RKO (cell line): Measurements from ENCODE around the gene VWA8.
"Not testable (repeated sequence)": the region's sequence is repeated elsewhere in the genome, so short reads cannot be mapped to it uniquely, and the experiment has no call there.

Source experiments
- DNase-seq: peaks from one replicate; pipeline ENCODE4 v3.0.0-alpha.2; 2016; ENCODE audit warnings: low spot score

Gene VWA8

DNA sequence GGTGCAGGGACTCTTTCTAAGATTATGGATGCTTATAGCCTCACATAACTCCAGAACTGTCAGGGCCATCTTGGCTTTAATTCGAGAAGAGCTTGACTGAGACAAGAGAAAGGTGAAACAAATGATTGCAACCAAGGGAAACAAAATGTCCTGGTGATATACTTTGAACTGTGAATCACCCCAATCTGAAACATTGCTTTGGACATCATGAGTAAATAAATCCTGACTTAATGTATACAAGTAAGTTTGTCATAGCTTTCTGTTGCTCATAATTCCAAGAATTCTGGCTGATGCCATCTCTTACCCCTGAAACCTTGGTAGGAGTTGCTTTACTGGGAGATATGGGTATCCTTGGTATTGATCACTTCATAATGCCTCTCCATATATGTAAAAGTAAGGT, 5.8 kb upstream of the VWA8 start:
- peak; percentile 26 for DNase-seq

DNA sequence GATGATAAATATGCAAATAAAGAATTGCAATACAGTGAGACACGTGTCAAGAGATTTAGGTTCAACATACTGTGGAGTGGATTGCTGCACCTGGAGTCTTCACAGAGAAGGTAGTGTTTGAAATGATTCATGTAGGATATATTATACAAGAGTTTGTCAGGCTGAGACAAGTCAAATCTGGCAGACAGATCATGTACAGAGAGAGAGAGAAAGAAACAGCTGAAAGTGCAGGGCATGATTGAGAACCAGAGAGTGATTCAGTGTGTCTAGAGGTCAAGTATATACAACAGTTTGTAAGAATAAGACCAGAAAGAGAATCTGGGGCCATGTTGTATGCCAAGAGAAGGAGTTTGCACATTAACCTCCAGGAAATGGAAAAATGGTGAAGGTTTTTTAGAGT, 2.1 kb upstream of the VWA8 start:
- no peak for DNase-seq

DNA sequence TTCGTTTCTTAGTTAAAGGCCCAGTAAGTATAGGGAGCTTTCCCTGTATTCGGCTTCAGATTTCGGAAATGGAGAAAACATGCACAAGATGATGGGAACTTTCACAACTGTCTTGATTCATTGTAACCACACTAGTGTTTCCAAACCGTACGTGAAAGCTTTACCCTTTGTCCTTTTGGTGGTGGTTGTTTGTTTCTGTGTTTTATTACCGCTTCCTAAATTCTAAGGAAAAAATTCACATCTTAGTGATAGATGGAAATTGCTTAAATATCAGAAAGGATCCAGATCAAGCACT, 504 bp upstream of the VWA8 start:
- DNase-seq, result no peak

DNA sequence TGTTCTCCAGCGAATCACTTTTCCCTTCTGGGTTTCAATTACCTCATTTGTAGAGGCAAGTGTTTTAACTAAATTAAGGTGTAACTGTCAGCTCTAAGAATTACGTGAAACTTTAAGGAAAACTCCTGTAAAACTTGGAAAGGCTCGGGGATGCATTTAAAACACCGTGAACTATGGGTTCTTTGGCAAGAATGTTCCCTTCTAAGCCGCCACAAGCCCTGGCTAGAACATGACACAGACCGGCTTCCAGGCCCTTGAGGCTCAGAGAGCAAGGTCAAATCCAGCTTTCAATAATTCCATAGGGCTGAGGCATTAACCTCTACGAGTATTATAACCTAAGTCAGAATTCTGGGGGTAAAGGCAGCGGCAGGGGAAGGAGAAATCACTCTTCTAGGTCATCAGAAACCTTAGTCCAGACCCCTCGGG, 685 bp downstream of the VWA8 start:
- peak; percentile 75 for DNase-seq

DNA sequence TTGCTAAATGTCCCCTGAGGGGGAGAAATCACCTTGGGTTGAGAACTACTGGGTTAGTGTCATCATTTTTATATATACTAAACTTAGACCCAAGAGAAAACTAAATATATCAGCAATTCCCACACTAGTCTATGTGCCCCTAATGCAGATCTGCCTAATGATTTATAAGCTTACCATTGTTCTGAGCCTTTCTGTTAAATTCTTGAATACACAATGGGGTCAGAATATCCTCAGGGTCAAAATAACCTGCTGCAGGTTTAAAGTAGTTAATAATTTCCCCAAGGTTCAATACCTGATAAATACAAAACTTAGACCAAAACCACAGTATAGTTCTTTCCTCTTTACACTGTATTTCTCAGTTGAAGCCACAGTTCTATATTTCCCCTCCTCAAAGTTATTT, 4.6 kb downstream of the VWA8 start:
- DNase-seq, result no peak

DNA sequence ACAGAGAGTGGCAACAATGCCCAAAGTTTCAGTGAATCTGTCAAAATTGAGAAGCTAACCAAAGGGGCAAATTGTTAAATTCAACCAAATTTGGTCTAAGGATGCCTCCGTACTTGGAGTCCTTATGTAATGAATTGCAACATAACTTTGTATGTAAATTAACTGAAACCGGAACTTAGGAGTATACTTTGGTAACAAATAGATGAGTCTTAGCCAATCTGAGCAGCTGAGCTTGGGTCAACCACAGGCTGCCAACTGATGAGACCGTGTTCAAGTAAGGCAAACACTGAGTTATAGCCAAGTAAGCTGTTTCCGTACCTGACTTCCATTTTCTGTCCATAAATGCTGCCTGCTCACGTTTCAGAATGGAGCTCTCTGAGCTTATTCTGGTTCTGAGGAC, 5.3 kb downstream of the VWA8 start:
- DNase-seq, result no peak

DNA sequence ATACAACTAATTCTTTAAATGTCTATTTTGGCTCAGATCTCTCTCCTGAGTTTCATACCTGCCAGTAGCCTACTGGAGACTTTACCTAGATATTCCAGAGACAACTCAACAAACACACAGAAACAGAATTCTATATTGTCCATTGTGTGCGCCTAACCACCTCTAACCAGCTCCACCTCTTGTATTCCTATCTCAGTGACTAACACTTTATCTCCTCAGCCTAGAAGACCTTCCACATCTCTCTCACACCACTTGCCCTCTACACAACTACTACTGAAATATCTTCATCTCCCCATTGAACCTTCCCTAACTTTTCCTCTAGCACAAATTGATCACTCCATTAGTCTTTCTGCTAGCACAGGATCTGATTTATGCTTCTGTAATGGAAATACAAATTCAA, 6.7 kb downstream of the VWA8 start:
- no peak for DNase-seq

DNA sequence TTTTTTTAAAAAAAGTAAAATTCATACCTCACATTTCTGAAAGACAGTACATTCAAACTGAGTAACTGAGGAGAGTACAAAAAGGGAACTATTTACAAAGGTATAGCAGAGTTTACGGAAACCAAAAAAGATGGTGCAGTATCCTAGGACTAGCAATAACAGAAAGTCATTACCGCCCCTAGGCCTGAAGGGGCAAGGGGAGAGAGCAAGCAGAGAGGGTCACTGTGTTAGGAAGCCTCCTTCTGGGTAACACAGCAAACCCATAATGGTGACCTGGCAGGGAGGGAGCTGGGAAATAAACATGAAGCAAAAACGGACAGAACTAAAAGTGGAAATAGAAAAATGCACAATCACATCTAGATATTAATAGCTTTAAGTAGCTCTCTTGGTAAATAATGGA, 8.2 kb downstream of the VWA8 start:
- DNase-seq, result no peak

DNA sequence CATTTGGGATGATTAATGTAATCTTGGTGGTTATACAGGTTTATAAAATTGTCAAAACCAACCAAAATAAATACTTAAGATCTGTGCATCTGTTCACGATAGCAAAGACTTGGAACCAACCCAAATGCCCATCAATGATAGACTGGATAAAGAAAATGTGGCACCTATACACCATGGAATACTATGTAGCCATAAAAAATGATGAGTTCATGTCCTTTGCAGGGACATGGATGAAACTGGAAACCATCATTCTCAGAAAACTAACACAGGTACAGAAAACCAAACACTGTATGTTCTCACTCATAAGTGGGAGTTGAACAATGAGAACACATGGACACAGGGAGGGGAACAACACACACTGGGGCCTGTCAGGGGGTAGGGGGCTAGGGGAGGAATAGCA, 11.8 kb downstream of the VWA8 start:
- not testable (repeated sequence) for DNase-seq

DNA sequence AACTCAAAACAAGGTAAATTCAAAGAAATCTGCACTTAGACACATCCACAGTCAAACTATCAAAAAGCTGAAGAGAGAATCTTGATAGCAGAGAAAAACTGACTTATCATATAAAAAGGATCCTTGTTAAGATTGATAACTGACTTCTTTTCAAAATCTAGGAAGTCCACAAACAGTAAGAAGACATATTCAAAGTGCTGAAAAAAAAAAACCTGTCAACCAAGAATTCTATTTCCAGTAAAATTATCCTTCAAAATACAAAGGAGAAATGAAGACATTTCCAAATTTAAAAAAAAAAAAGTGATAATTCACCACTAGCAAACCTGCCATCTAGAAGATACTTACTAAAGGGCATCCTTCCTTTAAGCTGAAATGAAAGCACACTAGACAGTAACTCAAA, 15.0 kb downstream of the VWA8 start:
- DNase-seq, result no peak

DNA sequence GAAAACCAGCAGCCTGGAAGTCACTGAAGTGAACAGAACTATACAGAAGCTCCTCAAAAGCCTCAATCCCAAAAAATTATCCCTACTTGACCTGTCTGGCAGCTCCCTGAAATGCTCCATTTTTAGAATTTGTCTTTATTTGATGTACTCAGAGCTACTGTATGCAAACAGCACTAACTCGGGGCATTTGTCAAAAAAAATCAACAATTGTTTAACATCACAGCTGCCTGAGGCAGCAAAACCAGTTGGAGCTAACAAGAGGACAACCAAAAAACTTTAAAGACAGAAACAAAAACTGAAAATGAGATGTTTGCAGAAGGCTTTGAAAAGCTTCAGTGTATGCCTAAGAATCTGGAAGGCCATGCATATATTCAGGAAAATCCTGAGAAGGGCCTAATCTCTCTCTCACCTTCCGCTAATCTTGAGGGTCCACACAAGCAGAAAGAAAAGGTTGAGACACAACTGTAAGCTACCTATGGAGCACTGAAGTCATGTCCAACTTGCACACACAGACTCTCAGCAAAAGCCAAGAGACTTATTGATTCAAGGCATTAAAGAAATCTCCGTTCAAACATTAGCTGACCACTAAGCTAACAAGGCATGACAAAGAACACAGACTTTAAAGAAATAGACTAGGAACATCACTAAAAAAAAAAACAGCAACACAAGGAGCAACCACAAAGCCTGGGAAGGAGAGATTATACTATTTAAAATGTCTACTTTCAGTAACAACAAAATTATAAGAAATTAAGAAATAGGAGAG, 16.1 kb downstream of the VWA8 start:
- no peak for DNase-seq

DNA sequence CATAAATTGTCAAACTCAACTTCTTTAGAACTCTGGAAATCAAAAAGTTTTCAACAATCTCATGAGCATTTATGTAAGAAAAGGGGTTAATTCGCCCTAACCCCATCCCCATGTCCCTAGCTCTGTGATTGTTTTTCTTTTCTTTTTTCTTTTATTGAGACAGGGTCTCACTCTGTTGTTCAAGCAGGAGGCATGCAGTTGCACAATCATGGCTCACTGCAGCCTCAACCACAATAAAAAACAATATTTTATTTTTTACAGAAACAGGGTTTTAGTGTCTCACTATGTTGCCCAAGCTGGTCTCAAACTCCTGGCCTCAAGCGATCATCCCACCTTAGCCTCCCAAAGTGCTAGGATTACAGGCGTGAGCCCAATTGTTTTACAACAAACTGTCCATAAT, 16.7 kb downstream of the VWA8 start:
- no peak for DNase-seq

DNA sequence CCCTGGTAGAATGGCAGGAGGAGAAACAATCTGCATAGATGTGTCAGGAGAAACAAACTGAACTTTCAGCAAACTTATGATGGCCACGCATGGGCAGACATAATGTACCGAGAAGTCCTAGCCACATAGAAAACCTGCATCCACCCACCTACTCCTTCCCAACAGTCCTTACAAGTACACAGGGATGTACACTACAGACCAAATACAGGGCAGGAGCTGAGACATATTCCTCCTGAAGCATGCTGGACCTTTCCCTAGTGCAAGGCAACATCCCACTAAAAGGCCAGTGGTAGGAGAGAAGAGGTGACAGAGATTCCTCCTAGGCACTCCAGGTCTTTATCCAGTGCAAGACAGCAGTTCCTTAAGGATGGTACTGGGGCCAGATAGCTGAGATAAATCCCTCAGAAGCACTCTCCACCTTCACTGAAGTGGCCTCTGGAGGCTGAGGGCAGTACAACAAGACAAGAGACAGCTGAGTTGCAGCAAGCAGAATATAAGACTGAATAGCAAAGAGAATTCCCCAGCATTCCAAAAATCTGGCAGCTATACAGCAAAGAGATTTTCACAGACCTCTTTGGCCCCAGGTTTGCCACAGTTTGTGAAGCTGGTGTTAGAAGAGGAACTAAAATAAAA, 18.3 kb downstream of the VWA8 start:
- DNase-seq, result peak; percentile 64

DNA sequence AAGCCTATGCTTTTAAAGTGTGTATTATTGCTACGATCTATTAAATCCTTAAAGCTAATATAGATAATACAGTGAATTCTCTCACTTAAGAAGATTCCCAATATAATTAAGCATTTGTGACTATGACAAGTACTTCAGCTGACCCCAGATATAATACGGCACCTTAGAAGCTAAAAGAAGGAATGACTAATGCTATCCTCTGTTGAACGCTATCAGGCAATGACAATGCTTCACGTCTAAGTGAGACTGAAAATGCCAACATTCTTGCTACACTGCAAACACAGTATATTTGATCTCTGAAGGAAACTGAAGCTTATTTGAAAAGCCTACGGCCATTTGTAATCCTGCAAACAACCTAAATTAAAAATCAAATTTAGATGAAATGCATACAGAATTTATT, 19.7 kb downstream of the VWA8 start:
- DNase-seq, result no peak

DNA sequence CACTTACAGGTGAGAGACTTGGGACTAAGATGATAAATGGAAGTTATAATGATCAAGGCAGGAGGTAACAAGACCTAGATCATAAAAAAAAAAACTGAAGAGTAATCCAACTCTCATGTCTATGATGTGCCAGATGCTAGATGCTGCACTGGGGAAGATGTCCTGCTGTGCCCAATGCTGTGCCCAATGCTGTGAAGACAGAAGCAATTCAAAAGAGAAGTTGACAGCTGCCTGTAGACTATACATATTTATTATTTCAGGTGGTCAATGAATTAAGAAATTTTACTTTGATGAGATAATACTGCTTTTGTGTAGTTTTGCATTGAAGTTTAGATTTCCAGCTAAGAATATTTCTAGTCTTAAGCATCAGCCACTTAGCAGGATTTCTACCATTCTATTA, 21.5 kb downstream of the VWA8 start:
- DNase-seq, result no peak

DNA sequence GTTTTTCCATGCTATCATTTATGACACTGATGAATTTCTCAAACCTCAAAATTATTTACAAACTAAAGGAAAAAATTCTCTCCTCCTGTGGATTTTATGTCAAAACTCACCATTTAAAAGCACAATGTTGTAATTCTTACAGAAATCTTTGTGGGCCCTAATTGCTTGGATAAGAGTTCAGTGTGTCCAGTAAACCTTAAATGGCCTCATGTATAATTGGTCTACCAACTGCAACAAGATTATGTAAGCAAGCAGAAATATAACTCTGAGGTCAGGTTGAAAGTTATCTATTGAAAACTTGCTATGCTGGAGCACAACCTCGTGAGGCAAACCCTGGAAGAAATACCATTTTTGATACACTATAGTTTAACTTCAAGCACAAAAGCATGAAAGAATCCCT, 22.0 kb downstream of the VWA8 start:
- no peak for DNase-seq

DNA sequence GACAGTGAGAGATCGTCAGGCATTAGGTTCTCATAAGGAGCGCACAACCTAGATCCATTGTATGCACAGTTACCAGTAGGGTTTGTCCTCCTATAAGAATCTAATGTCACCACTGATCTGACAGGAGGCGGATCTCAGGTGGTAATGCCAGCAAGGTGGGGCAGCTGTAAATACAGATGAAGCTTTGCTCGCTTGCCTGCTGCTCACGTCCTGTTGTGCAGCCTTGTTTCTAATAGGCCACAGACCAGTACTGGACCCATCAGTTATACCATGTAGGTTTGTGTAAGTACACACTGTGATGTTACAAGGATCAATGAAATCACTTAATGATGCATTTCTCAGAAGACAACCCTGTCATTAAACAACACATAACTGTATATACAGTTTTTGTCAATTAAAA, 23.5 kb downstream of the VWA8 start:
- no peak for DNase-seq

DNA sequence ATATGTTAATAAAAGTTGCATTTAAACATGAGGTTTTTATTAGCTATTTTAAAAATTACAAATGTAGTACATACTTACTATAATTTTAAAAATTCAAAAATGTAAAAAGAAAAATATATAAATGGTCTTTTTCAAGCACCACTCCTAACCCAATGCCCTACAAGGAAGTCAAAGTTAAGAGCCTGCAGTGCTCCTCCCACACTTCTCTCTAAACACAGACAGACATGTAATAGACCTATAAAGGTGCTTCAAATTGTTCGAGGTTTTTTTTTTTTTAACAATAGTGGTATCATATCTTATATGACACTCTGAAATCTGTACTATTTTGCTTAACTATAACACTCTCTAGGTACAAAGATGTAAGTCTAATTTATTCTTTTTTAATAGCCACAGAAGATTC, 25.4 kb downstream of the VWA8 start:
- DNase-seq, result no peak

DNA sequence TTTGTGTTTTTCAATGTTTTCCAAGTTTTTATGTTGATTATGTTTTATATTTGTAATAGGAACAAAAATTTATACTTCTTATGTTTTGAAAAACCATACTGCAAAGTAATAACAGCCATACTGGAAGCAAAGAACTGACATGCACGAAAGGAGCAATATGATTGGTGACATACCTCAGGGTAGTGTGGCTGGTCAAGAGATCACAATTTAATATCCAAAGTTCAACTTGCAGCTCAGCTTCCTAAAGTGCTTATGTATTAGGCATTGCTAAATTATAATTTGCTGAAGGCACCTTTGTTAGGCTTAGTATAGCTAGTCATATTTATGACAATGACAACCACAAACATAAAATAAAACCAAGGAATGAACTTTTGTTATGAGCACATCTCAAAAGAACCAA, 25.9 kb downstream of the VWA8 start:
- DNase-seq, result no peak

DNA sequence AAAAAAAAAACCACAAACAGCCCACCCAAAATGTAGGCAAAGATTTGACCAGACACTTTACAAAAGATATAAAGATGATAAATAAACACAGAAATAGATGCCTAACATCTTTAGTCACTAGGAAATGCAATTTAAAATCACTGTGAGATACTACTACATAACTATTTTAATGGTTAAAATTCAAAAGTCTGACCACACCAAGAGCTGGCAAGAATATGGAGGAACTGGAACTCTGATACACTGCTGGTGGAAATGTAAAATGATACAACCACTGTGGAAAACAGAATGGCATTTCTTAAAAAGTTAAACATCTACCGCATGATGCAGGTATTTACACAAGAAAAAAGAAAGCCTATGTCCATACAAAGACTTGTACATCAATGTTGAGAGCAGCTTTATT, 26.8 kb downstream of the VWA8 start:
- DNase-seq, result no peak

DNA sequence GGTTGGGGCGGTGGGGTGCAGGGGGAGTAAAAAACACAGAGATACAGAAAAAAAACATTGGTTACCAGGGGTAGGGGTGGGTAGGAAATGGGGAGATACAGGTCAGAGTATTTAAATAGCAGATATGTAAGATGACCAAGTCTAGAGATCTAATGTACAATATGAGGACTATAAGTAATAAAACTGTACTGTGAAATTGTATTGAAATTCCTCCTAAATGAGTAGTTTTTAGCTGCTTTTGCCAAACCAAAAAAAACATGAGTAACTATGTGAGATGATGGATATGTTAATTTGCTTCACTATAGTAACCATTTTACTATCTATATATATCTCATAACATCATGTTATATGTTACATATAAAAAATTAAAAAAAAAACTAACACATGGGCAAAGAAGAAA, 29.6 kb downstream of the VWA8 start:
- peak; percentile 21 for DNase-seq

DNA sequence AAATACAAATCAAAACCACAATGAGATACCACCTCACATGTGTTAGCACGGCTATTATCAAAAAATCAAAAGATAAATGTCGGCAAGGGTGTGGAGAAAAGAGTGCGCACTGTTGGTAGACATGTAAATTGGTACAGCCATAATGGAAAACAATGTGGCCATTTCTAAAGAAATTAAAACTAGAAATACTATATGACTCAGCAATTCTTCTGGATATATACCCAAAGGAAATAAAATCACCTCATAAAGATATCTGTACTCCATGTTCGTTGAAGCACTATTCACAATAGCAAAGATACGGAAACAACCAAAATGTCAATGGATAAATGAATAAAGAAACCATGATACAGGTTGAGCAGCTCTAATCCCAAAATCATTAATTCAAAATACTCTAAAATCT, 30.8 kb downstream of the VWA8 start:
- no peak for DNase-seq

DNA sequence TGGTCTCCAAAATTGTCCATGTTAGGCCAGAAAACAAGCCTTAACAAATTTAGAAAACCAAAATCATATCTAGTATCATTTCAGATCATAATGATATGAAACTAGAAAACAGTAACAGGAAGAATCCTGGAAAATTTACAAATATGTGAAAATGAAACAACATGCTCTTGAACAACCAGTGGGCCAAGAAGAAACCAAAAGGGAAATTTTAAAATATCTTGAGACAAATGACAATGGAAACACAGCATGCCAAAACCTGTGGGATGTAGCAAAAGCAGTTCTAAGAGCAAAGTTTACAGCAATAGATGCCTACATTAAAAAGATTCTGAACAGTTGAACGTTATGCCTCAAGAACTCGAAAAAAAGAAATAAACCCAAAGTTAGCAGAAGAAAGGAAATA, 32.6 kb downstream of the VWA8 start:
- DNase-seq, result no peak

DNA sequence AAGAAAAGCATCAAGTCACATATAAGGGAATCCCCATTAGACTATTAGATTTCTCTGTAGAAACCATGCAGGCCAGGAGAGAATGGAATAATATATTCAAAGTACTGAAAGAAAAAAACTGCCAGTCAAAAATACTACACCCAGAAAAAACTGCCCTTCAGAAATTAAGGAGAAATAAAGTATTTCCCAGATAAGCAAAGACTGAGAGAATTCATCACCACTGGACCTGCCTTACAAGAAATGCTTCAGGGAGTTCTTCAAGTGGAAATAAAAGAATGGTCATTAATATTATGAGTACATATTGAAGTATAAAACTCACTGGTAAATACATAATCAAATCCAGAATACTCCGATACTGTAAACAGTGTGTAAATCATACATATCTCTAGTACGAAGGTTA, 35.9 kb downstream of the VWA8 start:
- no peak for DNase-seq
